Right lobe of liver (tissue), 4 donors: ENCODE results near the gene FOXJ1.

Experiments
- POLR2A ChIP-seq: fragments of 450-650 bp; IDR thresholded peaks from one replicate; pipeline ENCODE4 v1.6.1; 2017; ENCODE audit warnings: antibody characterized with exemption, mild to moderate bottlenecking
- TF ChIP-seq, protein P1 (sequence below), 4 donors: fragments of 200-600 bp in 3 of 4; fragments of 450-650 bp in 1 of 4; IDR thresholded peaks; one replicate each; pipeline versions ENCODE4 v1.5.1 to v1.8.0; 2016 to 2022; ENCODE audit warnings: antibody characterized with exemption in 4 of 4, mild to moderate bottlenecking in 2 of 4
- donor health status: DM: no; HTN: no; CAD: no.
- donor health status: DM: no; HTN: no; CAD: no.
- donor health status: DM: no; HTN: yes; CAD: no.

DNA sequence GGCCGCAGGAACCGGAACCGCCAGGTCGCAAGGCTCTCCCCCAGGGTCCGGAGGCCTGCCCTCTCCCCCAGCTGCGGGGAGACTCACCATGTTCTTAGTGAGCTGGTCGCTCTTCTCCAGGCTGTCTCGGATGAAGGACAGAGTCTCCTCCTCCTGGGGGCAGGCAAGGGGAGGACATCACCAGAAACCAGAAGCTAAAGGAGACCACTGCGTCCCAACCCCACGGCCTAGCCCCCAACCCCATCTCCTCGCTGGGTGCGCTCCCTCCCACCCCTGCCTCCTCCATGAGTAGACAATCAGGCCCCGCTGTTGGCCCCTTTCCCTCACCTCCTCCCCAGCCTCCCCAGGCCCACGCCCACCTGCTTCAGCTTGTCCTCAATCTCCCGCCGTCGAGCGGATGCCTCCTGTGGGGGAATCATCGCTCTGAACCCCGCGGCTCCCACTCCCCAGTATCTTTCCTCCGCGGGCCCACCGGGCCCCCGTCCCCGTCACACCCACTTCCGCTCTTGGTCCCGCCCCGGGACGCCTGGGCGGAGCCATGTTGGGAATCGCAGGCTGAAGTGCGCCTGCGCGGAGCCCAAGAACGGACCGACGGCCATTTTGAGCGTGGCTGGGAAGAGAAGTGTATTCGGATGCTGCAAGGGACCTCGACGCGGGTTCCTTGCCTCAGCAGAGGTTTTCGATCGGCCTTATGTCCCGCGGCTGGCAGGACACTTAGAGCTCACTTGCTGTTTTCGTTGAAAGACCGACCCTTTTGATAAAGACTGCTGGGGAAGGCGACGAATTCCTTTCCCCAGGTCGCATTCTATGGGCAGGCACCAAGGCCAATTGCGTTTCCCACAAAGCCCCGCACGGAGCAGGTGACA is 37.5 kb downstream of the FOXJ1 start, which contains the start of gene EXOC7:
- peak; percentile 45 for TF ChIP-seq POLR2A
- TF ChIP-seq, protein P1, sequence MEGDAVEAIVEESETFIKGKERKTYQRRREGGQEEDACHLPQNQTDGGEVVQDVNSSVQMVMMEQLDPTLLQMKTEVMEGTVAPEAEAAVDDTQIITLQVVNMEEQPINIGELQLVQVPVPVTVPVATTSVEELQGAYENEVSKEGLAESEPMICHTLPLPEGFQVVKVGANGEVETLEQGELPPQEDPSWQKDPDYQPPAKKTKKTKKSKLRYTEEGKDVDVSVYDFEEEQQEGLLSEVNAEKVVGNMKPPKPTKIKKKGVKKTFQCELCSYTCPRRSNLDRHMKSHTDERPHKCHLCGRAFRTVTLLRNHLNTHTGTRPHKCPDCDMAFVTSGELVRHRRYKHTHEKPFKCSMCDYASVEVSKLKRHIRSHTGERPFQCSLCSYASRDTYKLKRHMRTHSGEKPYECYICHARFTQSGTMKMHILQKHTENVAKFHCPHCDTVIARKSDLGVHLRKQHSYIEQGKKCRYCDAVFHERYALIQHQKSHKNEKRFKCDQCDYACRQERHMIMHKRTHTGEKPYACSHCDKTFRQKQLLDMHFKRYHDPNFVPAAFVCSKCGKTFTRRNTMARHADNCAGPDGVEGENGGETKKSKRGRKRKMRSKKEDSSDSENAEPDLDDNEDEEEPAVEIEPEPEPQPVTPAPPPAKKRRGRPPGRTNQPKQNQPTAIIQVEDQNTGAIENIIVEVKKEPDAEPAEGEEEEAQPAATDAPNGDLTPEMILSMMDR (IDR thresholded peaks at IDR 0.05) = no peak
